NCI-H446 treated with DMSO at 0.1 percent for 48 hours (cell line): Measurements from ENCODE around the gene MAGI2.

Experiments used
- DNase-seq: peaks from one replicate; lab custom pipeline; 2025; lab: John Stamatoyannopoulos, UW

The MAGI2 gene

DNA sequence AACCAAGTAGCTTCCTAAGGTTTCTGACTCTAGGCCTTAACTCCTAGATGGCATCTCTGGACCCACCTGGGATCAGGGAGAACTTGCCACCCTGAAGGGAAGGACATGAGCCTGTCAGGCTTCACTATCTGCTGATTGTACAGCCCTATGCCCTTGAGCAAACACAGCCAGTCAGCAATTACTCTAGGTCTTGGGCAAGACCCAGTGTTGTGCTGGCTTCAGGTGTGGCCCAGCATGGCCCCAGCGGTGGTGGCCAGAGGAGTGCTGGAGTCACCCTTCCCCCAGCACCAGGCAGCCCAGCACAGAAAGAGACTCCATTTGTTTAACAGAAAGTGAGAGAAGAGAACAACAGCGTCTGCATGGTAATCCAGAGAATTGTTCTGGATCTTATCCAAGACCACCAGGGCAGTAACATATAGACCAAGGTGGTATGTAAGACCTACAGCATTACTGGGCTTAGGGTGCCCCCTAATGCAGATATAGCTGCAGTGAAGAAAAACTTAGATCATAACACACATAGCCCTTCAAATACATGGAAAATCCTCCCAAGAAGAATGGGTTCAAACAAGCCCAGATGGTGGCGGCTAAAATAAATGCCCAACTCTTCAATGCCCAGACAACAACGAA lies 207.7 kb downstream of the MAGI2 start:
- no peak for DNase-seq

DNA sequence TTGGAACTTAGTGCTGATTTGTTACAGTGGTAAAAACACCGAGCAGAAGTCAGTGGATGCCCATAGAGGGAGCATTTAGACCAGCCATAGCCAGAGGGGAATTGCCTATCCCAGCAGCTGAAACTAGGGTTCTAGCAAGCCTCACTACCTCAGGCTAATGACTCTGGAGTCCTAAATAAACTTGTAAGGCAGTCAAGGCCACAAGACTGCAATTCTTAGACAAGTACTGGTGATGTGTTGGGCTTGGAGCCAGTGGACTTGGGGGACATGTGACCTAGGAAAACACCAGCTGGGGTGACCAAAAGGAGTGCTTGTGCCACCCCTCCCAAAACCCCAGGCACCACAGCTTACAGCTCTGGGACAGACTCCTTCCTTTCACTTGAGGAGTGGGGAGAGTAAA lies 209.0 kb downstream of the MAGI2 start:
- DNase-seq = no peak

DNA sequence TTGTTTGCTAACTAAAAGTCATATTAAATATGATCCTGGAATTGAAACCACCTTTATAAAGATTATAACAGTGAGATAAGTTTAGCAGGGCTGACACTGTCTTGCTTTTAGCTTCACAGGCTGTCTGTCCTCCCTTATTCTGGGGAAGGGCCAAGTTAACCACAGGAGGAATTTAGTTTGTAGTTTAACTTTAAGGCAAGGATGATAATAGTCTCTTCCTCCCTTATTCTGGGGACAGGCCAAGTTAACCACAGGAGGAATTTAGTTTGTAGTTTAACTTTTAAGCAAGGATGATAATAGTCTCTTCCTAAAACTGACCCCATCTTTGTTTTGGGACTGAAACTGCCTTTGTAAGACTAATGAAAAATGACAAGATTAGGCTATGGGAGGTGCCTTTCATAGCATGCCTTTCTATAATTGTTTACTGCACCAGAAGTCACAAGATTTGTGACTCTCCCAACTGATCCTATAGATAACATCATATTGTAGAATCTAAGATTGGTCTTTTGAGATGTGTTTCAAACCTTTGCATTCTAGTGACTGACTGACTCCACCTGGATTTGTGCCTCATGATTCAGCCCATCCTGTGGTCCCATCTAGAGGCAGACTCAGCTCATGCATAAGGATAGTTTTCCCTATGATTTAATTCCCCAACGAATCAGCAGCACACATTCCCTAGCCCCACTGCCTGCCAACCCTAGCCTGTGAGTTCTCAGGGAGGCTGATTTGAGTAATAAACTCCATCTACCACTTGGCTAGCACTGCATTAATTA lies 212.0 kb downstream of the MAGI2 start:
- DNase-seq = no peak

DNA sequence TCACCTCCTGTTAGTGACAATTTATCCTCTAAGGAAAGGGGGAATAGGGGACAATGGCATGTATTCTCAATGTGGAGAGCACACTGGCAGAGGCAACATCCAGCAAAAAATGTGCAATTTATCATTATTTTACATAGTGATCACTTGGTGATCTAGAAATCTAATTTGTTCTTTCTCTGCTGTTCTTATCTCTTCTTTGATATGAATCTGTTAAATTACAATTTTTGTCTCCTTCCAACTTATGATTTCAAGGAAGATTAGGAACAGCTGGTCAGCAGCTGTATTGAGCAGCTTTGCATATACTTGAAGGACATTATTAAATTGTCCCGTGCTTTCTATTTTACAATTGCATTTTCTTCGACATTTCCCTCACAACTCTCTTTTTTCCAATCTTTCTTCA lies 213.1 kb downstream of the MAGI2 start:
- DNase-seq = no peak

DNA sequence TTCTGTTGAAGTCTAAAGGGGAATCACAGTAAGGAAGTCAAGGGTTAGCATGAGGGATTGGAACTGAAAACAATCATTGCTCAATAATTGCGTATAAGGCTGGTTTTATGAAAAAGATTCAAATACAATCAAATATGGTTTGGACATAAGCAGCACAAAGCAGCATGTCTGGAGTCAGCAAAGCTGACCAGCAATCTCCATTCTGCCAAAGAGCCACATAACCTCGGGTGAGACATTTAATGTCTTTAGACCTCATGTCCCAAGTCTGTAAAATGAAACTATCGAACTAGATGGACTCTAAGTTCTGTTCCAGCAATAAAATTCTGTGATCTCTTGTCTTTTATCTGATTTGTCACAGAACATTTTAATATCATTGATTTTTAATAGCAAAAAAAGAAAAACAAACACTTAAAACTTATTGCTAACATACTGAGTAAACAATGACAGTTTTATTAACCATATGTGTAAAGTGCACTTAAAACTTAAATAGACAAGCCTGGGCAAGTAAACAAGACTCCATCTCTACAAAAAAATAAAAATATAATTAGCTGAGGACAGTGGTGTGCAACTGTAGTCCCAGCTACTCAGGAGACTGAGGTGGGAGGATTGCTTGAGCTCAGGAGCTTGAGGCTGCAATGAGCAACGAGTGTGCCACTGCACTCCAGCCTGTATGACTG lies 217.0 kb downstream of the MAGI2 start:
- no peak for DNase-seq

DNA sequence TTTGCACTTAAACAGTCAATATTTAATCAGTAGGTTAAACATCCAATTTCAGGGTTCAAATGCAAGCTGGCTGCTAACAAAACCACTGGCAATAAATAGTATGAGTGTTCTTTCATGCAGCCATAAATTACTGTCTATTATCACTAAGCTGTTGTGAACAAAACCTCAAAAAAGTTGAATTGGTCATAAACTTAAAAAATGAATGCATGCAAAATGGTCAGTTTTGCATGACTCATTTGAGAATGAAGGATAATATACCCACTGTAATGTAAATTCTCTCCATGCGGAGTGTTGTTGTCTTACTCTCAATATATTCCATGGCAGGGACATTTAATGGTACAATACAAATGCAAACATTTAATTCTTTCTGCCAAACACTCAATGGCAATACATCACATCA lies 226.4 kb downstream of the MAGI2 start:
- DNase-seq = no peak

DNA sequence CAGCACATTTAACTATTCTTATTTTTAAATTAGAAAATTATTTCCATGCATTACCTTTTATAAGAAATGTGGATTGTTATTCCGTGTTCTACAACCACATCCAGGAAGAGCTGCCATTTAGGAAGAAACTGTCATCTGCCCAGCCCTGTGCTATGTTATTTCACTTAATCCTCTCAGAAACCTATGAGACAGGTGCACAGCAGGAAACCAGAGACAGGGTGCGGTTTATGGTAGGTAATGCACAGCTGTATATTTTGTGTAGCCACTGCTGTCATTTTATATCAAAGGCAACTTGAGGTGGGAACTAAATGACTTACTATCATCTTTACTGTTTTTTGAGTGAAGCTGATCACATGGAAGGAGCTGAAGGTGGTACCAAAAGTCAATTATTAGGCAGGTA lies 232.3 kb downstream of the MAGI2 start:
- DNase-seq = no peak

DNA sequence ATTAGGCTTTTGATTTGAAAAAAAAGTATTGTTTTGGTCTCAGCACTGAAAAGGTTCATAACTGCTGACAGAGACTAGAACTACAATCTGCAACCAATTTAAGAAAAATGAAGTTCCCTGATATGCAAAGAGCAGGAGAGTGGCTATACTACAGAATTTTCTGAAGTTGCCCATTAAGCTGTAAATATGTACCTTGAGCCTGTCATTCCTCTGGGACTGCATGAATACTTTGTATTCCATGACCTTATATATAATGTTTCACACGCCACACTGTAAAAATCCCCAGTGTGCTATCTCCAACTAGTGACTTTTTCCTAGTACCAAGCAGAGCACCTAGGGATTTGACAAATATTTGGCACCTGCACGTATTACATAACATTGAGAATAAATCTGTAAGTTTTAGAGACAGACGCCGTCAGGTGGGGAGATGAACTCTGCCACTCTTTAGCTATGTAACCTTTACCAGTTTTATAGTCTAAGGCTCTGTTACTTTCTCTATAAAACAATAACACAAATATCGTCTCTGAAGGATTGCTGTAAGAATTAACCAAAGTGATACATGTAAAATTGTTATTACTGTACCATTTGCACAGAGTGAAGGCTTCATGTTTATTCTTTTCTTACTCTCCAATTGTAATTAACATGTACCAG lies 235.4 kb downstream of the MAGI2 start:
- DNase-seq = no peak

DNA sequence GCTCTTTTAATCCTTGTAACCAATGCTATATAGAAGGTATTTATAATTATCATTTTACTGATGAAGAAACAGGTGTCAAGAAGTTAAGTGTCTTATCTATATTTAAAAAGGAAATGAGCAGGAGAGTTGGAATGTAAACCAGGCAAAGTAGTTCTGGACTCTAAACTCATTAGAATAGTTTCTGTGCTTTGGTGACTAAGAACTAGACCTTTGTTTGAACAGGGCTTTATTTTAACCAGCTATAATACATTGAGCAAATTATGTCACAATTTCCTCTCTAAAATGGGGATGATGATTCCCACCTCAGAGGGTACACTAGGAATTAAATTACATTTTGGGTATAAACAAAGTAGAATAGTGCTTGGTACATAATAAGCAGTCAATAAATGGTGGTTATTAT lies 236.0 kb downstream of the MAGI2 start:
- DNase-seq = no peak

DNA sequence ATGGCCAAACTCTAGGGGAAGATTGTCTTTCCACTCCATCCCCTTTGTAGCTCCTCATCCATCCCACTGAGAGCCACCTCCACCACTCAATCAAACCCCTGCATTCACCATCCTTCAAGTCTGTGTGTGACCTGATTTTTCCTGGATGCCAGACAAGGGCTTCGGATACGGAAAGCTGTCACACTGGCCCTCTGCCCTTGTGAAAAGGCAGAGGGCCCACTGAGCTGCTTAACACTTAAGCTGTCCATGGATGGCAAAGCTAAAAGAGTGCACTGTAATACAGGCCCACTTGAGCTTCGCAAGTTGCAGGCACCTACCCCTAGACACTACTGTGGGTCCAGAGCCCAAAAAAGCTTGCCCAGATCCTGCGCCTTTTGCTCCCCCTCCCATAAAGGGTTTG lies 237.2 kb downstream of the MAGI2 start:
- DNase-seq = no peak

DNA sequence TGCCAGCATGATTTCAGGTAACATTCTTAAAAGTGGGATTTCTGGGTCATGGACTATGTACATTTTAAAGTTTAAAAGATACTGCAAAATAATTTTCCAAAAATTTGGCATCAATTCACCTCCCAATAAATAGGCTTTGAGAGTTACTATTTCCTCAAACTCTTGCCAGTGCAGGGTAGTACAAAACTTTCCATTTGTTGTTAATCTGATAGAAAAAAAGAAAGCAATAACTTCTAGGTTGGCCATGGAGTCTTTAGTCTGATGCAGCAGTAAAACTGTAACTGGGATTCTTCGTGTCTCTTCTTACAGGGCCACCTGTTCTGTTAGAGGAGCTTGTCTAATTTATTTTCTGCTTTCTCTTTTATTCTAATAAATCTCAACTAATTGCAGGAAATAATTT lies 241.1 kb downstream of the MAGI2 start:
- no peak for DNase-seq

DNA sequence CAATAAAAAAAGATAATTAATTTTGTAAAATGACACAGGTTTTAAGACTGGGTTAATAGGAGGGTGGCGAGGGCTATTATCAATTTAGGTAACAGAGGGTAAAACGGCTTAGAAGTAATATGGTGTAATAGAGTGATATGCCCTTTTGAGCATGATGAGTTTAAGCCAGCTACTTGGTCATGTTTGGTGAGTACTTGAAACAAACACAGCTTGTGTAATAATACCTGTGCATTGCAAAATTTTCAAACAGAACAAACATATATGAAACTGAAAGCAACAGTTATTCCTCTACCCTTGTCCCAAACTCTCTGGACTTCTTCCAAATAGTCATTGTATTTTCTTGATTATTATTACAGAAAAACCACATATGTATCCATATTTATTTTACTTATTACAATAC lies 241.7 kb downstream of the MAGI2 start:
- no peak for DNase-seq

DNA sequence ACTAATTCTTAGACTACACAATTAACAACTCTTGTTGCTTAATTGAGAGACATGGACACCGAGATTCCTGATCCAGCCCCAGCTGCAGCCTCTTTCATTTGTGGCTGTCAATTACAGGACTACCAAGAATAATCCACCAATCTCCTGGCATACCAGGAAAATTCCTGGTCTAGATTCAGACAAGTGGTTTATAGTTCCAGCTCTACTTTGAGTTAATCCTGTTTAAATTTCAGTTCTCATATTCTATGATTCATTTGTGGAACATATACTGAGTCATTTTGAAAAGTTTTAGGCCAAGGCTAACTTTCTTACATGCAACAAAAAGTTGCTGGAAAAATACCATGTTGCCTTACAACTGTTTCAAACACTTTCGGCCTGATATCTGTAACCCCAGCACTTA lies 253.5 kb downstream of the MAGI2 start:
- no peak for DNase-seq

DNA sequence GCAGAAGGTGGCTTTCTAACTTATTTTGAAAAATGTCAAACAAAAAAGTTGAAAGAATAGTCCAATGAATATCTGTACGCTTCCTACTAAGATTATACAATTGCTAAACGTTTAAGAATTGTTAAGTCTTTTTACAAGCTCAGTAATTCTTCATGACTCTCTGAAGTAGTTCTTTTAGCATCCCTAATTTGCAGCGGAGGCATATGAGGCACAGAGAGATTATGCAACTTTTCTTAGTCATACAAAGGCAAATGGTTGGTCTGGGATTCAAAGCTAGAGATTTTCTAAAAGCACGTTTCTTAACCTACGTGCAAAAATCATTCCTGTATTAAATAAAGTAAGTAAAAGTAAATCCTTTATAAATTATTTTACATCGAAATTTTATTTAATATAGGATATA lies 254.2 kb downstream of the MAGI2 start:
- no peak for DNase-seq

DNA sequence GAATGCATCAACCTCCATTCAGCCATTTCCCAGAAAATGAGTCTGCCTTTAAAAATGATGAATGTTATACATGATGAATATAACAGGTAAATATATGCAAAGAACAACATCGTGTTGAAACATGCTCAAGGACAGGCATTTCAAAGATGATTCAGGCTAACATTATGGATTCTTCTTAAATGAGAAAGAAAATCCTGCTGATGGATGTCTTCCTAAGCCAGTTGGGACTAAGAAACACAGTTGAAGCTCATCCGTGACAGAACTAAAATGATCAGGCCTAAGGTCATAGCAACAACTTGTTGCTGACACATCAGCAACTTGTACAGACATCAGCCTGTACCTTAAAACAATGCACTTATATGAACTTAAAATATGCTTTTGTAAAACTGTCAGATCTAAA lies 267.9 kb downstream of the MAGI2 start:
- DNase-seq = no peak

DNA sequence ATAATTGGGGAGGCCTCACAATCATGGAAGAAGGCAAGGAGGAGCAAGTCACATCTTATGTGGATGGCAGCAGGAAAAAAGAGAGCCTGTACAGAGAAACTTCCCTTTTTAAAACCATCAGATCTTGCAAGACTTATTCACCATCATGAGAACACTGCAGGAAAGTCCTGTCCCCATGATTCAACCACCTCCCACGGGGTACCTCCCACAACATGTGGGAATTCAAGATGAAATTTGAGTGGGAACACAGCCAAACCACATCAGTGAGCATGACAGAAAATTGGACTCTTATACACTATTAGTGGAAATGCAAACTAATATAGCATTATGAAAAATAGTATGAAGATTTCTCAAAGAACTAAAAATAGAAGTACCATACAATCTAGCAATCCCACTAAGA lies 271.2 kb downstream of the MAGI2 start:
- no peak for DNase-seq

DNA sequence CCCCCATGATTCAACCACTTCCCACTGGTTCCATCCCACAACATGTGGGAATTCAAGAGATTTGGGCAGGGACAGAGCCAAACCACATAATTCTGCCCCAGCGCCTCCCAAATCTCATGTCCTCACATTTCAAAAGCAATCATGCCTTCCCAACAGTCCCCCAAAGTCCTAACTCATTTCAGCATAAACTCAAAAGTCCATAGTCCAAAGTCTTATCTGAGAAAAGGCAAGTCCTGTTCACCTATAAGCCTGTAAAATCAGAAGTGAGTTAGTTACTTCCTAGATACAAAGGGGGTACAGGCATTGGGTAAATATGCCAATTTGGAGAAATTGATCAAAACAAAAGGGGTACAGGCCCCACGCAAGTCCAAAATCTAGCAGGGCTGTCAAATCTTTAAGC lies 272.9 kb downstream of the MAGI2 start:
- no peak for DNase-seq

DNA sequence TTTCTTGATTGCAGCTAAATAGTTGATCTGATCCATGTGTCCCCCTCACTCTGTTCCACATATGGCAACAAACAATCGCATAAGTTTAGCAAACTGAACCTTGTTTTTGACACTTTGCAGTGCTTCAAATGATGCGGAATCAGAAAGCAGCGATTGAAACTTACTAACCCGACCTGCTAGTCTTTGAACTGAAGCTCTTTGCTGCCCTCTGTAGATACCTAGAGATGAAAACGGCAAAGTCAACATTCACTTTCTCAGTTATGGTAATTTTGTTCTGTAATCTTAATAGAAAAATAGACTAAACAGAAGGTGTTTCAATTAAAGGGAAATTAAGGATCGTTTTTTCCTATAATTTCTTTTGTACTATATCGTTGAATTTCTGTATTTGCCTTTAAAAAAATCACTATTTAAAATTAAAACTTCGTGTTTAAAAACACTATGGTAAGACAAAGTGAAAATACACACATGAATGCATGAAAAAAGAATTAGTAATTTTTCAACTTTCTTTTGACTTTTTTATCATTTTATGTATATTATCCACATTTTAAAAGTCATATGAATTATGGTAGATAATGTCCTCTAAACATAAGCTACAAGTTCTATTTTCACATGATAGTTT lies 276.5 kb downstream of the MAGI2 start:
- no peak for DNase-seq

DNA sequence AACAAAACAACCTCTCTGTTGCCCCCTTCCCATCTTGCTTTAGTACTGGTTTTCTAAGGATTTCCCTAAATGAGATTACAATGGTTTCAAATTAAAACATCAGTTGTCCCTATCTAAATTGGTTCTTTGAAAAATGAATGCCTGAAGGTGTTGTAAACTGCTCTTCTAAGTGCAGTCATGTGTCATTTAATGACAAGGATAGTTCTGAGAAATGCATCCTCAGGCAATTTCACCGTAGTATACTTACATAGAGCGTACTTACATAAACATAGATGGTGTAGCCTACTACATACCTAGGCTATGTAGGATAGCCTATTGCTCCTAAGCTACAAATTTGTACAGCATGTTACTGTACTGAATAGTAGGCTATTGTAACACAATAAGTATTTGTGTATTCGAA lies 278.1 kb downstream of the MAGI2 start:
- no peak for DNase-seq

DNA sequence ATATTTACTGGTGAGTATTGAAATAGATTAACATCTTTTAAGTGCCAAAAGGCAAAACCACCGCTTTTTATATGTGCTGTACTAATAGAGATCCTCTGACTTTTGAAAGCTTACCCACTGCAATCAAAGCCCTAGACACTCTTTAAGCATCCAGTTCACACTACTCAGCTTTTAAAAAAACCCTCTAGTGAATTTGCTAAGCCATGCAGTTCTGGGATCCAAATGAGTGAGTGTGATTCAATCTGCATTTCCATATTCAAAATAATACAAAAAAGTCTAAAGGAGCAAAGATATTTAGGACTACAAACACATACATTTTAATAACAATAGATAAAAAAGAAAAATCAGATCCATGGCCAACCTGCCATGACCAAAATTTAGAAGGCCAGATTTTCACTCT lies 288.2 kb downstream of the MAGI2 start:
- DNase-seq = no peak

DNA sequence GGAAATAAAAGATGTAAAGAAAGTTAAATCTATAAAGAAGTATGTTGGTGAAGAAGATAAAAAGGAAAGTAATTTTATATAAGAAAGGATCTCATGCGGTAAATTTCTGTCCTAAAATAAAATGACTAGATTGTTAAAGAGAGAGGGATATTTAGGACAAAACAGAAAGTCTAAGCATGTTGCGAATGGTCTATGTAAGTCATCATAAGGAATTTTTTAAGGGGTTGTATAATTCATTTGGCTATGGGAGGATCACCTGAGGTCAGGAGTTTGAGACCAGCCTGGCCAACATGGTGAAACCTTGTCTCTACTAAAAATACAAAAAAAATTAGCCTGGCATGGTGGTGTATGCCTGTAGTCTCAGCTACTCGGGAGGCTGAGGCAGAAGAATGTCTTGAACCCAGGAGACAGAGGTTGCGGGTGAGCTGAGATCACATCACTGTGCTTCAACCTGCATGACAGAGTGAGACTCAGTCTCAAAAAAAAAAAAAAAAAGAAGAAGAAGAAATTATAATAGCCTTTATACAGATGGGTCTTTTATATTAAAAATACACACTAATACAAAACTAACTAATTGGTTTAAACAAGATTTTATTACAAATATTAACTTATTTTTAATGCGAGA lies 294.3 kb downstream of the MAGI2 start:
- no peak for DNase-seq

DNA sequence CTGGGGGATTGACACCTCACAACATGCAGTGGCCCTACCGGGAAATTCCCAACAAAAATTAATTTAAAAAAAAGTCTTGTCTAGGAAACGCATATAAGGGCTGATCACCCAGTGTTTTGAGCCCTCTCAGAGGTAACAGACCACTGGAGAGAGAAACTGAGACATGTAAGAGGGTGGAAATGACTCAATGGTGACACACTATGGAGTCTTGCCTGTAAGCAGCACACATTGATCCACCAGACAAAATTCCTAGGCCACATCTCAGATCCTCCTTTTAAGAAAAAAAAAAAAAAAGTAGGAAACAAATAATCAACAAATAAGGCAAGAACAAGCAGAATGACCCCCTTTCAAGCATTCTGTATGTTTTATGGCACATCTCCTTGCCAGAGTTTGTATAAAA lies 296.2 kb downstream of the MAGI2 start:
- DNase-seq = no peak
